ENCODE results near the gene OXSM.

The OXSM gene

DNA sequence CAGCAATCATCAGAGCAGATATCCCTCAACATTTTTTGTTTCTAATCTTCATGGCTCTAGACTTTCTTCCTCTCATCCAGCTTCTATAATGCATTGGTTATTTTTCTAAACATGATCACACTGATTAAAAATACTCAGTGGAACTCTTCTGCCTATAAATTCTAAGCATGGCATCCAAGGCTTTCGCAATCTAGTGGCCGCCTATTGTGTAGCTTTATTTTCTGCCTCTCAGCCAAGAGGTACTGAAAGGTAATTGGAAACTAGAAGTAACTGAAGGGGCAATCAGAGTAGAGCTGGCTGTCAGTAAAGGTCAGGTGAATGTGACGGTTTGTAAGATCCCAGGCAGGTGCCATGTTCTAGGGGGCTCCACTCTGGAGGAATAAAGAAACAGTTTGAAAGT, 33.4 kb downstream of the OXSM start:
- Mint-ChIP-seq H3K9me3 (no peaks in the 10 kb centered on the region), H3K36me3 (no peaks in the 10 kb centered on the region), H3K4me1 (no peaks in the 10 kb centered on the region), H3K27me3 (no peaks in the 10 kb centered on the region), H3K4me3 (no peak overlapping the region), H3K27ac (no peak overlapping the region)
- ATAC-seq = no peak

- no peak overlapping the region for H3K4me3 Mint-ChIP-seq
Observed at GRCh38 chr3:25826510-25826909, 36.6 kb downstream of the OXSM start.

DNA sequence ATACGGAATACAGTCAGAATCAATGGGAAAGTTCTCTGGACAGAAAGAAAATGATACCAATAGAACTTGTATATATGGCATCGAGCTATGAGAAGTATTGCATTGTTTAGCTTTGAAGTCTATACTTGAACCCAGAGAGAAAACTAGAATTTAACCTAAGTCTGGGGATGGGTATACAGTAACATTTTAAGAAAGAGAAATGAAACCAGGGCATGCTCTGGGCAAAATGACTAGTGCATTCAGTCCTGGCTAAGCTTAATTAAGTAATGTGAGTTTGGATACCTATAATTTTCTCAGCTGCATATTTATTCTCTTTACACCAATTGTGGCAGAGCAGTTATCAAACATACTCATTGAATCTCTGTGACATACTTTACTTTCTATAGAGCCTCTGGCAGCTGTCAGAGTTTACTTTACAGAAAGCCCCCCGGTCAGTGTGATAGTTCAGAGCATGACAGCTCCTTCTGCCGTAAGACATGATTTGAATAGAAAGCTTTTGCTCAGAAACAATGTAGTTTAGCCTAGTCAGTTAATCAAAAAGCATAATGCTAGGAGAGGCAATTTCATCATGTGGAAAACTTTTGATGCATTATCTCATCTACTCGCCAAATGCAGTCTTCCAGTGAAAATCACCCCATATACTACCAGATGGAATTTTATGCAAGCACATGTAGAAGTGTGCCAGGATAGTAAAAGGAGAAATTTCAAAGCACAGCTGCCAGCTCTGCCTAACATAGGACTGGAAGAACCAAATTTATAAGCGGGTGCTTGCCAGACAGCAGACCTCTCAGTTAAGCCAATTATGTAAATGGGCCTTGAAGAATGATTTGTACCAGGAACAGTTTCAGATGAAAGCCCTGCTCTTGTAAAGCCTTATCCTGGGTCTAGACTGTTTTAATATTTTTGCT, 40.7 kb downstream of the OXSM start:
- Mint-ChIP-seq H3K4me3 (no peak overlapping the region), H3K27me3 (peaks cover 3% of the 10 kb centered on the region), H3K27ac (no peak overlapping the region), H3K9me3 (peaks cover 7% of the 10 kb centered on the region), H3K4me1 (no peaks in the 10 kb centered on the region), H3K36me3 (no peaks in the 10 kb centered on the region)
- no peak for ATAC-seq

More at GRCh38 chr3:25826510-25826909, 36.6 kb downstream of the OXSM start:
- peaks cover 7% of the 10 kb centered on the region for H3K9me3 Mint-ChIP-seq
- H3K36me3 Mint-ChIP-seq = no peaks in the 10 kb centered on the region
- no peak for ATAC-seq
- no peak overlapping the region for H3K27ac Mint-ChIP-seq
- no peaks in the 10 kb centered on the region for H3K4me1 Mint-ChIP-seq
- H3K27me3 Mint-ChIP-seq = no peaks in the 10 kb centered on the region

DNA sequence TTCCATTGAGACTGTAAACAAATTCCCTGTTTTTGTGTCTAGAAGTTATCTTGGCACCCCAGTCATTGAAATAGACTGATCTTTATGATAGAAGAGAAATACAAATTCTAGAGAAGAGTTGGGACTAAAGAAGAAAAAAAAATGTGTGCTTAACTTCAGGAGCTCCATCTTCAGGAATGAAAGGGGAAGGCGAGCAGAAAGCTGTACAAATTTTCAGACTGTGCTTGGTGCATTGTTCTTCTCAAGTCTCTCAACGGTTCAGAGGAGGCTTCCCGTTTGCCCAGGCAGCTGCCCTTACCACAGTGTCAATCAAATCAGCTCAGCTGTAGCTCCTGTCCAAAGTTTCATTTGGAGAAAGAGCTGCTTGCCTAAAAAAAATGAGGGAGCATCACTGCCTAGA, 41.7 kb downstream of the OXSM start:
- no peak for ATAC-seq
- H3K27ac Mint-ChIP-seq = no peak overlapping the region

DNA sequence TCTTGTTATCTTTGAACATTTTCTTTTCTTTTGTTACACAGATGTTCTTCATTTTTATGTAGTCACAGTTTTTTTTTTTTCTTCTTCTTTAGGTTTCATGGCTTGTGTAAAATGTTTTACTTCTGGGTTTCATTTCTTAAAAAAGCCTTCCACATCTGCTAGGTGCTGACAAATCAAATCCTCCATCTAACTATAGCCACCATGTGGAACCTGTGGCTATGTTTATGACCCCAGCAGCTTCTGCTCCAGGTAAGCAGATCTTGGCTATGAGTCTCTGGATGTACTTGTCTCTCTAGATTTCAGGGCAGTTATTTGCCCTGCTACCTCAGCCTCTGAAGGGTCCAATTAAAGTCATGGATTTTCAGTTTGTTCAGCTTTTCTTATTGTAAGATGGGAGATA, 44.5 kb downstream of the OXSM start:
- Mint-ChIP-seq H3K27me3 (peaks cover 9% of the 10 kb centered on the region), H3K27ac (no peak overlapping the region), H3K36me3 (no peaks in the 10 kb centered on the region), H3K9me3 (peaks cover 7% of the 10 kb centered on the region), H3K4me1 (no peaks in the 10 kb centered on the region), H3K4me3 (no peak overlapping the region)
- ATAC-seq = no peak

More for the DNA sequence above, 41.7 kb downstream of the OXSM start:
- no peak overlapping the region for H3K4me3 Mint-ChIP-seq
- no peaks in the 10 kb centered on the region for H3K4me1 Mint-ChIP-seq
- H3K36me3 Mint-ChIP-seq = no peaks in the 10 kb centered on the region
- peaks cover 9% of the 10 kb centered on the region for H3K27me3 Mint-ChIP-seq
- peaks cover 7% of the 10 kb centered on the region for H3K9me3 Mint-ChIP-seq

GRCh38 chr3:25836579-25836978, 46.7 kb downstream of the OXSM start:
- Mint-ChIP-seq H3K27me3 (peaks cover 9% of the 10 kb centered on the region), H3K36me3 (no peaks in the 10 kb centered on the region), H3K9me3 (peaks cover 3% of the 10 kb centered on the region), H3K27ac (no peak overlapping the region), H3K4me1 (no peaks in the 10 kb centered on the region), H3K4me3 (no peak overlapping the region)
- no peak for ATAC-seq

DNA sequence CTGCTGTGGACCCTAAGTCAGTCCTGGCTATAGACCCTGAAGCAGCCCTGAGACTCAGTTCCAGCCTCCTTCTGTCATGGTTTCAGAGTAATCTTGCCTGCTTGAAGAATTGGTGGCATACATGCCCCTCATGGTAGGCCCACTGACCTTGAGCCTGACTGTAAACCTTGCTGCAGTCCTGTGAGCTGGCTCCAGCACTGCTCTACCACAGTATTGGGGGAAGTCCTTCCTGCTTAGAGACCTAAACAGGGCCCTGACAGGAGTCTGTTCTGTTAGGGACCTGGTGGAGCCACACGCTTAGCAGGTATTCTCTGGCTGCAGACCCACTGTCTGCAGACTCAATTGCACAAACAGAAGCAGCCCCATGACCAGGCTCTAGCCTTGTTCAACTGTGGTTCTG, 47.1 kb downstream of the OXSM start:
- Mint-ChIP-seq H3K36me3 (no peaks in the 10 kb centered on the region), H3K9me3 (peaks cover 3% of the 10 kb centered on the region), H3K27ac (no peak overlapping the region), H3K27me3 (peaks cover 9% of the 10 kb centered on the region), H3K4me1 (no peaks in the 10 kb centered on the region), H3K4me3 (no peak overlapping the region)
- ATAC-seq = no peak

DNA sequence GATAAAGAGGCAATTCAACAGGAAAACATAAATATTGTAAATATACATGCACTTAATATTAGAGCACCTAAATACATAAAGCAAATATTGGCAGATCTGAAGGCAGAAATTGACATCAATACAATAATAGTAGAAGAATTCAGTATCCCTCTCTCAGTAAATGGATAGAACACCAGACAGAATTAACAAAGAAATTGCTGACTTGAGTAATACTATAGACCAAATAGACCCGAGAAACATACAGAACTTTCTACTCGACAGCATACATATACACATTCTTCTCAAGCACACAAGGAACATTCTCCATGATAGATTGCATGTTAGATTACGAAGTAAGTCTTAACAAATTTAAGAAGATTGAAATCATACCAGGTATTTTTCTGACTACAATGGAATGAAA, 50.2 kb downstream of the OXSM start:
- no peak for ATAC-seq
- Mint-ChIP-seq H3K27me3 (peaks cover 9% of the 10 kb centered on the region), H3K9me3 (peaks cover 3% of the 10 kb centered on the region), H3K4me1 (no peaks in the 10 kb centered on the region), H3K27ac (no peak overlapping the region), H3K36me3 (no peaks in the 10 kb centered on the region), H3K4me3 (no peak overlapping the region)

GRCh38 chr3:25843332-25843731, 53.4 kb downstream of the OXSM start:
- Mint-ChIP-seq H3K9me3 (no peaks in the 10 kb centered on the region), H3K4me3 (no peak overlapping the region), H3K36me3 (no peaks in the 10 kb centered on the region), H3K4me1 (no peaks in the 10 kb centered on the region), H3K27ac (no peak overlapping the region), H3K27me3 (no peaks in the 10 kb centered on the region)
- no peak for ATAC-seq
